Dendritic cell treated with granulocyte-macrophage colony-stimulating factor and Interleukin-4, amounts not matched to agents 40 ng/mL and 50 ng/mL, for 4 days (primary cell): ENCODE results near the gene TRAIP.

Source experiments
- H3K27ac Mint-ChIP-seq: one replicate; pipeline ENCODE4 v1.8.0; 2022; ENCODE audit warnings: mild to moderate bottlenecking, mixed read lengths
- H3K27me3 Mint-ChIP-seq: one replicate; pipeline ENCODE4 v1.8.0; 2022; ENCODE audit warnings: mild to moderate bottlenecking, mixed read lengths
- H3K36me3 Mint-ChIP-seq: one replicate; pipeline ENCODE4 v1.8.0; 2022; ENCODE audit warnings: low read depth, mixed read lengths
- H3K4me1 Mint-ChIP-seq: one replicate; pipeline ENCODE4 v1.8.0; 2022; ENCODE audit warnings: low read depth, mixed read lengths
- H3K4me3 Mint-ChIP-seq: one replicate; pipeline ENCODE4 v1.8.0; 2022; ENCODE audit warnings: mild to moderate bottlenecking, moderate library complexity, mixed read lengths
- H3K9me3 Mint-ChIP-seq: one replicate; pipeline ENCODE4 v1.8.0; 2022; ENCODE audit warnings: mixed read lengths
- intact Hi-C: fragments of 100-400 bp; cut with micrococcal nuclease; formaldehyde crosslinking; loops from one replicate; pipeline ENCODE4 v1.15.0; 2022

TRAIP gene

GRCh38 chr3:49865198-49865784 is 8.9 kb upstream of the TRAIP start:
- H3K4me1 Mint-ChIP-seq: no peaks in the 10 kb centered on the region
- H3K27ac Mint-ChIP-seq: no peak overlapping the region
- intact Hi-C loops: no loop called here
- H3K9me3 Mint-ChIP-seq: no peaks in the 10 kb centered on the region
- no peaks in the 10 kb centered on the region for H3K36me3 Mint-ChIP-seq
- H3K27me3 Mint-ChIP-seq: peaks cover 58% of the 10 kb centered on the region
- H3K4me3 Mint-ChIP-seq: no peak overlapping the region

- Mint-ChIP-seq H3K27ac (no peak overlapping the region), H3K4me1 (no peaks in the 10 kb centered on the region), H3K4me3 (no peak overlapping the region), H3K36me3 (no peaks in the 10 kb centered on the region), H3K9me3 (no peaks in the 10 kb centered on the region), H3K27me3 (peaks cover 52% of the 10 kb centered on the region)
- intact Hi-C loops: no loop called here
Observed at GRCh38 chr3:49864505-49864904, 8.1 kb upstream of the TRAIP start.

- intact Hi-C loops: no loop called here
- peaks cover 10% of the 10 kb centered on the region for H3K4me1 Mint-ChIP-seq
Observed at GRCh38 chr3:49859576-49860305, 3.4 kb upstream of the TRAIP start.

GRCh38 chr3:49855662-49856061 is 702 bp downstream of the TRAIP start:
- no peaks in the 10 kb centered on the region for H3K27me3 Mint-ChIP-seq
- intact Hi-C loops: no loop called here
- peak overlapping the region; percentile 82 for H3K4me3 Mint-ChIP-seq
- no peaks in the 10 kb centered on the region for H3K36me3 Mint-ChIP-seq
- peaks cover 10% of the 10 kb centered on the region for H3K4me1 Mint-ChIP-seq
- no peaks in the 10 kb centered on the region for H3K9me3 Mint-ChIP-seq
- peak overlapping the region; percentile 76 for H3K27ac Mint-ChIP-seq

More at GRCh38 chr3:49859576-49860305, 3.4 kb upstream of the TRAIP start:
- Mint-ChIP-seq H3K4me3 (no peak overlapping the region), H3K27ac (no peak overlapping the region), H3K27me3 (peaks cover 9% of the 10 kb centered on the region), H3K9me3 (no peaks in the 10 kb centered on the region), H3K36me3 (no peaks in the 10 kb centered on the region)

- intact Hi-C loops: no loop called here
- Mint-ChIP-seq H3K27ac (no peak overlapping the region), H3K36me3 (peaks cover 13% of the 10 kb centered on the region), H3K4me3 (no peak overlapping the region), H3K9me3 (no peaks in the 10 kb centered on the region), H3K4me1 (no peaks in the 10 kb centered on the region), H3K27me3 (no peaks in the 10 kb centered on the region)
Observed at GRCh38 chr3:49845694-49846093, 10.7 kb downstream of the TRAIP start.

GRCh38 chr3:49844464-49845183 is 11.7 kb downstream of the TRAIP start:
- peaks cover 13% of the 10 kb centered on the region for H3K36me3 Mint-ChIP-seq
- H3K4me3 Mint-ChIP-seq: no peak overlapping the region
- H3K9me3 Mint-ChIP-seq: no peaks in the 10 kb centered on the region
- intact Hi-C loops: no loop called here
- no peak overlapping the region for H3K27ac Mint-ChIP-seq
- no peaks in the 10 kb centered on the region for H3K4me1 Mint-ChIP-seq
- no peaks in the 10 kb centered on the region for H3K27me3 Mint-ChIP-seq

GRCh38 chr3:49842843-49843517 is 13.4 kb downstream of the TRAIP start:
- Mint-ChIP-seq H3K4me3 (no peak overlapping the region), H3K4me1 (no peaks in the 10 kb centered on the region), H3K27me3 (no peaks in the 10 kb centered on the region), H3K9me3 (no peaks in the 10 kb centered on the region), H3K27ac (no peak overlapping the region), H3K36me3 (peaks cover 13% of the 10 kb centered on the region)
- intact Hi-C loops: no loop called here

GRCh38 chr3:49841806-49842205 is 14.6 kb downstream of the TRAIP start:
- intact Hi-C loops: no loop called here
- no peaks in the 10 kb centered on the region for H3K27me3 Mint-ChIP-seq
- H3K27ac Mint-ChIP-seq: no peak overlapping the region
- H3K9me3 Mint-ChIP-seq: no peaks in the 10 kb centered on the region
- H3K4me1 Mint-ChIP-seq: no peaks in the 10 kb centered on the region
- H3K36me3 Mint-ChIP-seq: peaks cover 5% of the 10 kb centered on the region
- no peak overlapping the region for H3K4me3 Mint-ChIP-seq

- intact Hi-C loops: no loop called here
- no peaks in the 10 kb centered on the region for H3K4me1 Mint-ChIP-seq
- no peak overlapping the region for H3K4me3 Mint-ChIP-seq
- no peak overlapping the region for H3K27ac Mint-ChIP-seq
- no peaks in the 10 kb centered on the region for H3K27me3 Mint-ChIP-seq
- H3K36me3 Mint-ChIP-seq: peaks cover 5% of the 10 kb centered on the region
- H3K9me3 Mint-ChIP-seq: no peaks in the 10 kb centered on the region
Observed at GRCh38 chr3:49841126-49841696, 15.2 kb downstream of the TRAIP start.

- Mint-ChIP-seq H3K4me1 (no peaks in the 10 kb centered on the region), H3K4me3 (no peak overlapping the region), H3K27me3 (no peaks in the 10 kb centered on the region), H3K27ac (no peak overlapping the region), H3K9me3 (no peaks in the 10 kb centered on the region), H3K36me3 (peaks cover 5% of the 10 kb centered on the region)
- intact Hi-C loops: no loop called here
Observed at GRCh38 chr3:49840388-49840787, 16.0 kb downstream of the TRAIP start.

GRCh38 chr3:49839193-49839809 is 17.1 kb downstream of the TRAIP start:
- Mint-ChIP-seq H3K27ac (no peak overlapping the region), H3K4me3 (no peak overlapping the region), H3K36me3 (peaks cover 5% of the 10 kb centered on the region), H3K27me3 (no peaks in the 10 kb centered on the region), H3K4me1 (no peaks in the 10 kb centered on the region), H3K9me3 (no peaks in the 10 kb centered on the region)
- intact Hi-C loops: loop anchor here (1.0 kb wide), 2 partner anchors 37 to 136 kb away; no protein-coding TSS in a partner anchor

GRCh38 chr3:49831341-49831740 is 25.0 kb downstream of the TRAIP start:
- Mint-ChIP-seq H3K27ac (no peak overlapping the region), H3K9me3 (no peaks in the 10 kb centered on the region), H3K4me3 (no peak overlapping the region), H3K27me3 (no peaks in the 10 kb centered on the region), H3K4me1 (no peaks in the 10 kb centered on the region), H3K36me3 (no peaks in the 10 kb centered on the region)
- intact Hi-C loops: no loop called here

GRCh38 chr3:49826016-49826415 is 30.3 kb downstream of the TRAIP start:
- Mint-ChIP-seq H3K27ac (no peak overlapping the region), H3K36me3 (no peaks in the 10 kb centered on the region), H3K4me3 (no peak overlapping the region), H3K27me3 (no peaks in the 10 kb centered on the region), H3K9me3 (no peaks in the 10 kb centered on the region), H3K4me1 (no peaks in the 10 kb centered on the region)
- intact Hi-C loops: no loop called here
